ENCODE data around the gene RPS6KA2.

RPS6KA2 gene

GRCh38 chr6:166581091-166581511 is 46.0 kb downstream of the RPS6KA2 start:
- Histone ChIP-seq H3K27me3 (ENCODE audit: control insufficient read depth, insufficient read depth, low read length) (no peaks in the 10 kb centered on the region), H3K4me1 (ENCODE audit: control insufficient read depth, insufficient read depth, low read length) (no peaks in the 10 kb centered on the region), H3K9ac (ENCODE audit: low read length) (no peak overlapping the region), H3K9me3 (ENCODE audit: control insufficient read depth, low read length) (no peaks in the 10 kb centered on the region), H3K4me3 (ENCODE audit: low read length) (no peak overlapping the region), H3K36me3 (ENCODE audit: control insufficient read depth, insufficient read depth, low read length) (no peaks in the 10 kb centered on the region)

GRCh38 chr6:166580076-166581050 is 46.7 kb downstream of the RPS6KA2 start:
- H3K27me3 ChIP-seq (ENCODE audit: control insufficient read depth, insufficient read depth, low read length), result no peaks in the 10 kb centered on the region
- no peaks in the 10 kb centered on the region for H3K36me3 ChIP-seq (ENCODE audit: control insufficient read depth, insufficient read depth, low read length)
- no peaks in the 10 kb centered on the region for H3K4me1 ChIP-seq (ENCODE audit: control insufficient read depth, insufficient read depth, low read length)
- H3K9ac ChIP-seq (ENCODE audit: low read length), result no peak overlapping the region
- no peaks in the 10 kb centered on the region for H3K9me3 ChIP-seq (ENCODE audit: control insufficient read depth, low read length)
- no peak overlapping the region for H3K4me3 ChIP-seq (ENCODE audit: low read length)

DNA sequence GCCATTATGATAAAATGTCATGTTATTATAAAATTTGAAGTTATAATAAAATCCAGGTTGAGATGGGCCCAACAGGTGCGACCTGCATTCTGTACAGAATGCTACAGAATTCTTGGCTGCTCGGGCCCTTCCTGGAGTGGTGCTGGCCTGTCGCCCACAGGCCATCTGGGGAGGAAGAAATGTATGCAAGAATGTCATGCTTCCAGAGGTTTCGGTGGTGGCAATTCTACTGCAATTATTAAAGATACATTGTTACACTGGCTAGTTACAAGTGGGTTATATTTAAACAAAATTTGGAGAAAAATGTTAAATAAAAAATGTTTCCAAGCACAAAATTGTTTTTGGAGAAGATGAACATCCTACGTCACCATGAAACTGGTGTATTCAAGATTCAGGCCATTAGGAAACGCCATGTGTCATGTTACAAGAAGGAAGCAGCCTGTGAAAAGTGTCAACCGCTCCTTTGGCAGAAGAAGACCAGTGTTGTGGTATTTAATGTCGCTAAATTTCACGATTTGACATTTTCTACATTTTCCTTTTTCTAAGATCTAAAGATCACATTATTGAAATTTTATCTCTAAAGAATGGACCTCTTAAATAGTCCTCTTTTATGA is 47.7 kb downstream of the RPS6KA2 start:
- no peaks in the 10 kb centered on the region for H3K4me1 ChIP-seq (ENCODE audit: control insufficient read depth, insufficient read depth, low read length)
- no peak overlapping the region for H3K9ac ChIP-seq (ENCODE audit: low read length)
- no peaks in the 10 kb centered on the region for H3K27me3 ChIP-seq (ENCODE audit: control insufficient read depth, insufficient read depth, low read length)
- no peaks in the 10 kb centered on the region for H3K36me3 ChIP-seq (ENCODE audit: control insufficient read depth, insufficient read depth, low read length)
- no peaks in the 10 kb centered on the region for H3K9me3 ChIP-seq (ENCODE audit: control insufficient read depth, low read length)
- no peak overlapping the region for H3K4me3 ChIP-seq (ENCODE audit: low read length)

DNA sequence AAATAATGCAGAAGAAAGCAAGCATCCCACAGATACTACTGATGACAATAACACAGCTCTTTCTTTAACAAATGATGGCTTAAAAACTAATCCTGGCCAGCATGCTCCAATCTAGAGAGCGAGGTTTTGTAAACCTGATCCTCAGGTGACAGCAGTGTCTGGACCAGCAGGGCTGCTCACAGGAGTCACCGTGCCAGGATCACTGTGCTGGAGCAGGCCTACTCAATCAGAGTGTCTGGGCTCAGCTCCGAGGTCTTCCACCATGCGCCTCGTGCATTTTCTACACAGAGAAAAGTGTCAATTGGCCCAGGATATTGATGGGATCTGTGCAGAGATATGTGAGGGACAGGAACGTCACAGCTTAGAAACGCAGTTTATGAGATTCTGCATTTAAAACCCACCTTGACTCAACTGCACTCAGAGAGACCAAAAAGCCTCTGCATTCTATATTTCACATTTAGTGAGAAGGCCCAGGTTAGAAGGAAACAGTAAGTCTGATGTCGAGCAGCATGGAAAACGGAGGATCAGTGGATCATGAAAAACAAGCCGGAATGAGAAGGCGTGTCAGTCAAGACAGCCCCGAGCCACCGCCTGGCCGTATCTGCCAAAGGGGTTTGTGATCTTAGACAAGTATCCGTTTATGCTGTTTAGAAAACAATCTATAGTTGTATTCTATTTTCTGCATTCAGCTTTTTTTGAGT is 48.4 kb downstream of the RPS6KA2 start:
- H3K9ac ChIP-seq (ENCODE audit: low read length), result no peak overlapping the region
- no peak overlapping the region for H3K4me3 ChIP-seq (ENCODE audit: low read length)
- no peaks in the 10 kb centered on the region for H3K36me3 ChIP-seq (ENCODE audit: control insufficient read depth, insufficient read depth, low read length)
- H3K9me3 ChIP-seq (ENCODE audit: control insufficient read depth, low read length), result no peaks in the 10 kb centered on the region
- no peaks in the 10 kb centered on the region for H3K4me1 ChIP-seq (ENCODE audit: control insufficient read depth, insufficient read depth, low read length)
- no peaks in the 10 kb centered on the region for H3K27me3 ChIP-seq (ENCODE audit: control insufficient read depth, insufficient read depth, low read length)

DNA sequence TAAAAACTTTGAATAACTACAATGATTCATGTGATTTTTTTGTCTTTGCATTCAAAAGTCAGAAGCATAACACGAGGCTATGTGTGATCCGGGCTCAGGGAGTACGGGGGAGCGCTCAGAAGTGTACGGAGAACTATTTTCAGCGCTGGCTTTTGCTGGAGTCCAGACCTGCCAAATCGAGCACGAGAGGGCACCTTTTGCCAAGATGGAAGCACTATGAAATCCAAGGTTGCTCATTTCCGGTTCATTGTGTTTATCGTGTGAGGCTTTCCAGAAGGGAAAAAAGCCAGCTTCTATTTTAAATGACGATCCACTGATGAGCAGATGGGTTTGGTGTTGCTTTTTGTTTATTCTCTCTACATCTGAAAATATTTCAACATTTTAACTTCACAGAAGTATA is 51.8 kb downstream of the RPS6KA2 start:
- no peaks in the 10 kb centered on the region for H3K9me3 ChIP-seq (ENCODE audit: control insufficient read depth, low read length)
- H3K4me1 ChIP-seq (ENCODE audit: control insufficient read depth, insufficient read depth, low read length), result no peaks in the 10 kb centered on the region
- no peaks in the 10 kb centered on the region for H3K27me3 ChIP-seq (ENCODE audit: control insufficient read depth, insufficient read depth, low read length)
- no peaks in the 10 kb centered on the region for H3K36me3 ChIP-seq (ENCODE audit: control insufficient read depth, insufficient read depth, low read length)
- H3K9ac ChIP-seq (ENCODE audit: low read length), result no peak overlapping the region
- no peak overlapping the region for H3K4me3 ChIP-seq (ENCODE audit: low read length)

- no peak overlapping the region for H3K4me3 ChIP-seq (ENCODE audit: low read length)
Measured at GRCh38 chr6:166573511-166574216, 53.4 kb downstream of the RPS6KA2 start.

GRCh38 chr6:166572370-166573261 is 54.4 kb downstream of the RPS6KA2 start:
- H3K4me1 ChIP-seq (ENCODE audit: control insufficient read depth, insufficient read depth, low read length), result no peaks in the 10 kb centered on the region
- H3K9me3 ChIP-seq (ENCODE audit: control insufficient read depth, low read length), result no peaks in the 10 kb centered on the region
- H3K4me3 ChIP-seq (ENCODE audit: low read length), result no peak overlapping the region
- H3K9ac ChIP-seq (ENCODE audit: low read length), result no peak overlapping the region
- H3K36me3 ChIP-seq (ENCODE audit: control insufficient read depth, insufficient read depth, low read length), result no peaks in the 10 kb centered on the region
- no peaks in the 10 kb centered on the region for H3K27me3 ChIP-seq (ENCODE audit: control insufficient read depth, insufficient read depth, low read length)

More at GRCh38 chr6:166573511-166574216, 53.4 kb downstream of the RPS6KA2 start:
- Histone ChIP-seq H3K9ac (ENCODE audit: low read length) (no peak overlapping the region), H3K36me3 (ENCODE audit: control insufficient read depth, insufficient read depth, low read length) (no peaks in the 10 kb centered on the region), H3K4me1 (ENCODE audit: control insufficient read depth, insufficient read depth, low read length) (no peaks in the 10 kb centered on the region), H3K27me3 (ENCODE audit: control insufficient read depth, insufficient read depth, low read length) (no peaks in the 10 kb centered on the region), H3K9me3 (ENCODE audit: control insufficient read depth, low read length) (no peaks in the 10 kb centered on the region)

DNA sequence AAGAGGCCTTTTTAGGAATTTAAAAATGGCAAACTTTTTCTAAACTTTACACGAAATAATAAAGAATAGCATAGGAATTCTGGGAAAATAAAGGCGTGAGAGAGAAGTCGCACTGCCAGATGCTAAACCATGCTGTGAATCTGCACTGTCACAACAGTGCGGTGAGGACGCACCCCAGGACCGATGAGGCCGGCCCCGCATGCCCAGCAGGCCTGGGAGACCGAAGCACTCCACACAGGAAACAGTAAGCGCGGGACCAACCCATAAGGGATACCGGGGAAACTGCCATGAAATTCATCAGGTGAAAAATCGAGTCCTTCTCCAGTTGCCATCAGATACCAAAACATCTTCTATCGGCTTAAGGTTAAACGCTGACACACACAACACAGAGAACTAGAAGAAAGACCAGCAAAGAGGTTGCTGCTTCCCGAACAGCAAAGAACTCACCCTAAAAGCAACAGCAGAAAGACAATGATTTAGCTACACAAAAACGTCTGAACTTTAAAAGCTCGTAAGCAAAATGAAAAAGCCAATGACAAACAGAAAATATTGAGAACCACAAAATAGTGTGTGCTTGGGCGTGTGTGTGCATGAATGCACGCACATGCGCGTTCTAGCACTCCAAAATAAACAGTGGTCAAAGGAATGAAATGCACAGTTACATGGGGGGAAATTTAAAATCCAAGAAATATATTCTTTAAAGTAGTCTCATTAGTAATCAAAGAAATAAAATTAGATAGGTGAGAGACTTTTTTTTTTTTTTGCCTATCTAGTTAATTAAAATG is 55.9 kb downstream of the RPS6KA2 start:
- no peaks in the 10 kb centered on the region for H3K27me3 ChIP-seq (ENCODE audit: control insufficient read depth, insufficient read depth, low read length)
- no peak overlapping the region for H3K4me3 ChIP-seq (ENCODE audit: low read length)
- no peaks in the 10 kb centered on the region for H3K9me3 ChIP-seq (ENCODE audit: control insufficient read depth, low read length)
- no peaks in the 10 kb centered on the region for H3K36me3 ChIP-seq (ENCODE audit: control insufficient read depth, insufficient read depth, low read length)
- no peaks in the 10 kb centered on the region for H3K4me1 ChIP-seq (ENCODE audit: control insufficient read depth, insufficient read depth, low read length)
- no peak overlapping the region for H3K9ac ChIP-seq (ENCODE audit: low read length)

DNA sequence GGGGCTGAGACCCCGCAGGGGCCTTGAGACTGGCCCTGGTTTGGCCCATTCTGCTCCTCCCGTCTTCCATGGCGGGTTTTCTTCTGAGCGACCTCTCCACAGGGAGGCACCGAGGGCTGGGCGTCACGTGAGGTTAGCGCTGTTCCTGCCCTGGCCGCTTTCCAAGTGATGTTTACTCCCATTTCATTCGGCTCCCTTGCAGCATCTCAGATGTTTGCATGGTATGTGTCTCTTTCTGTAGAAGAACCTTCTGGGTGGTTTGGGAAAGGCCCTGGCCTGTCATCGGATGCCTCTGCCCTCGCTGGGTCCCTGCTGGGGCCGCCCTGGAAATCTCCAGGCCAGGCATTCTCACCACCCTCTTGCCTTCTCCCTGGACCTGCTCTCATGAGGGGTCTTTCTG is 57.8 kb downstream of the RPS6KA2 start:
- Histone ChIP-seq H3K36me3 (ENCODE audit: control insufficient read depth, insufficient read depth, low read length) (no peaks in the 10 kb centered on the region), H3K4me1 (ENCODE audit: control insufficient read depth, insufficient read depth, low read length) (no peaks in the 10 kb centered on the region), H3K27me3 (ENCODE audit: control insufficient read depth, insufficient read depth, low read length) (no peaks in the 10 kb centered on the region), H3K4me3 (ENCODE audit: low read length) (no peak overlapping the region), H3K9me3 (ENCODE audit: control insufficient read depth, low read length) (no peaks in the 10 kb centered on the region), H3K9ac (ENCODE audit: low read length) (no peak overlapping the region)

DNA sequence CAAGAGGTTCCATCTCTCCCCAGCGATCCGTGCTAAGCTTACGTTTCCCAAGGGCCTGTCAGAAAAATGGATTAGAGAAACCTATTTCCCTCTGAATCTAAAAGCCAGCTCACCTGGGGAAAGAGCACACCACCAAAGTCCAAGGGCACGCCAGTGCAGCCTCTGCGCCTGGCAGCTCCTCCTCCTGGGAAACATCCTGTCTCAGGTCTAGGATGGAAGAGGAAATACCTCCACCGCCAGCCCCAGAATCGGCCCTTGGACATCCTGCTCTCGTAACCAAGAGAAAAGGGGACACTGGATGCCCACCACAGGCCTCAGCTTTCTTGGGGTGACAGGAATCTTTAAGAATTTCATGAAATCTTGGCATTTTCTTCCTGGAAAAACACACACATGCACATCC is 59.2 kb downstream of the RPS6KA2 start:
- no peak overlapping the region for H3K9ac ChIP-seq (ENCODE audit: low read length)
- H3K27me3 ChIP-seq (ENCODE audit: control insufficient read depth, insufficient read depth, low read length), result no peaks in the 10 kb centered on the region
- no peaks in the 10 kb centered on the region for H3K9me3 ChIP-seq (ENCODE audit: control insufficient read depth, low read length)
- no peak overlapping the region for H3K4me3 ChIP-seq (ENCODE audit: low read length)
- no peaks in the 10 kb centered on the region for H3K36me3 ChIP-seq (ENCODE audit: control insufficient read depth, insufficient read depth, low read length)
- no peaks in the 10 kb centered on the region for H3K4me1 ChIP-seq (ENCODE audit: control insufficient read depth, insufficient read depth, low read length)
